ENCODE measurements around the gene PDIA2.

The PDIA2 gene

DNA sequence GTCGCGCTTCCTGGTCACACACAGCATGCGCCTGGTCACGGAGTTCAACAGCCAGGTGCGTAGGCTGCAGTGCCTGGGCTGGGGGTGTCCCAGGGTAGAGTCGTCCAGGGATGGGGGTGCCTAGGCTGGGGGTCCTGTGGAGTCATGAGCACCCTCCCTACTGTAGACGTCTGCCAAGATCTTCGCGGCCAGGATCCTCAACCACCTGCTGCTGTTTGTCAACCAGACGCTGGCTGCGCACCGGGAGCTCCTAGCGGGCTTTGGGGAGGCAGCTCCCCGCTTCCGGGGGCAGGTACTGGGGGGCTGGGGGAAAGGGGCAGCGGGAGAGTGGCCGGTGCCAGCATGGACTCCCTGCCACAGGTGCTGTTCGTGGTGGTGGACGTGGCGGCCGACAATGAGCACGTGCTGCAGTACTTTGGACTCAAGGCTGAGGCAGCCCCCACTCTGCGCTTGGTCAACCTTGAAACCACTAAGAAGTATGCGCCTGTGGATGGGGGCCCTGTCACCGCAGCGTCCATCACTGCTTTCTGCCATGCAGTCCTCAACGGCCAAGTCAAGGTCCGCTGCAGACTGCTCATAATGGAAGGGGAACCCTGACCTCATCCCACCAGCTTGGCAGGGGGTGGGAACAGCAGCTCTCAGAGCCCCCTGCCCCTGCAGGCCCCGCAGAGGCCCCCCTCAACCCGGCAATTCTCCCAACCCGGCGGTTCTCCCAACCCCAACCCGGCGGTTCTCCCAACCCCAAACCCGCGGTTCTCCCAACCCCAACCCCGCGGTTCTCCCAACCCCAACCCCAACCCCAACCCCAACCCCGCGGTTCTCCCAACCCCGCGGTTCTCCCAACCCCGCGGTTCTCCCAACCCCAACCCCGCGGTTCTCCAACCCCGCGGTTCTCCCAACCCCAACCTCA is 2.4 kb downstream of the PDIA2 start:
- WGBS (ENCODE audit: insufficient coverage), result 94% methylated on average over 28 of the region's 48 CpGs
- Histone ChIP-seq H3K27ac (ENCODE audit: insufficient read depth in 1 of 2, low read depth in 1 of 2, low read length in 2 of 2, poor library complexity in 1 of 2, severe bottlenecking in 2 of 2) (no peak overlapping the region), H3K9me3 (ENCODE audit: control extremely low read depth in 1 of 5, control insufficient read depth in 4 of 5, insufficient read depth in 2 of 5, low read depth in 1 of 5, low read length in 4 of 5) (peaks cover 0 to 3% (median 0%) of the 10 kb centered on the region in 5 experiments), H3K4me3 (ENCODE audit: control insufficient read depth in 1 of 7, extremely low read depth in 1 of 7, insufficient read depth in 4 of 7, low read depth in 2 of 7, low read length in 6 of 7) (no peak overlapping the region), H3K4me1 (ENCODE audit: control extremely low read depth in 1 of 4, control insufficient read depth in 4 of 4, insufficient read depth in 4 of 4, low read length in 3 of 4) (peaks cover 0 to 8% (median 6%) of the 10 kb centered on the region in 4 experiments), H3K36me3 (ENCODE audit: control insufficient read depth in 4 of 4, insufficient read depth in 4 of 4, low read length in 3 of 4) (peaks cover 3 to 40% (median 31%) of the 10 kb centered on the region in 4 experiments), H3K27me3 (replicated peaks in 2 of 5; ENCODE audit: control insufficient read depth in 4 of 5, insufficient read depth in 5 of 5, low read length in 4 of 5) (peaks cover 0 to 17% (median 0%) of the 10 kb centered on the region in 5 experiments)
- DNase-seq, result peak in 2 of 3 donors; percentile 33 to 34
- CTCF ChIA-PET, result no interaction called here
- POLR2A ChIA-PET, result no interaction called here

GRCh38 chr16:286491-287297 is 3.7 kb downstream of the PDIA2 start:
- Histone ChIP-seq H3K36me3 (ENCODE audit: control insufficient read depth in 4 of 4, insufficient read depth in 4 of 4, low read length in 3 of 4) (peaks cover 3 to 53% (median 43%) of the 10 kb centered on the region in 4 experiments), H3K4me1 (ENCODE audit: control extremely low read depth in 1 of 4, control insufficient read depth in 4 of 4, insufficient read depth in 4 of 4, low read length in 3 of 4) (no peaks in the 10 kb centered on the region), H3K27me3 (replicated peaks in 2 of 5; ENCODE audit: control insufficient read depth in 4 of 5, insufficient read depth in 5 of 5, low read length in 4 of 5) (peaks cover 0 to 5% (median 0%) of the 10 kb centered on the region in 5 experiments), H3K9me3 (ENCODE audit: control extremely low read depth in 1 of 5, control insufficient read depth in 4 of 5, insufficient read depth in 2 of 5, low read depth in 1 of 5, low read length in 4 of 5) (peaks cover 0 to 3% (median 0%) of the 10 kb centered on the region in 5 experiments), H3K27ac (ENCODE audit: insufficient read depth in 1 of 2, low read depth in 1 of 2, low read length in 2 of 2, poor library complexity in 1 of 2, severe bottlenecking in 2 of 2) (no peak overlapping the region), H3K4me3 (ENCODE audit: control insufficient read depth in 1 of 7, extremely low read depth in 1 of 7, insufficient read depth in 4 of 7, low read depth in 2 of 7, low read length in 6 of 7) (no peak overlapping the region)
- 95% methylated on average over 20 of the region's 22 CpGs for WGBS (ENCODE audit: insufficient coverage)
- no peak for DNase-seq
- CTCF ChIA-PET, result interaction anchor here (0.8 kb wide), 1 partner anchor 17 kb away, joined by 3 read pairs; no protein-coding TSS in a partner anchor
- POLR2A ChIA-PET, result no interaction called here

DNA sequence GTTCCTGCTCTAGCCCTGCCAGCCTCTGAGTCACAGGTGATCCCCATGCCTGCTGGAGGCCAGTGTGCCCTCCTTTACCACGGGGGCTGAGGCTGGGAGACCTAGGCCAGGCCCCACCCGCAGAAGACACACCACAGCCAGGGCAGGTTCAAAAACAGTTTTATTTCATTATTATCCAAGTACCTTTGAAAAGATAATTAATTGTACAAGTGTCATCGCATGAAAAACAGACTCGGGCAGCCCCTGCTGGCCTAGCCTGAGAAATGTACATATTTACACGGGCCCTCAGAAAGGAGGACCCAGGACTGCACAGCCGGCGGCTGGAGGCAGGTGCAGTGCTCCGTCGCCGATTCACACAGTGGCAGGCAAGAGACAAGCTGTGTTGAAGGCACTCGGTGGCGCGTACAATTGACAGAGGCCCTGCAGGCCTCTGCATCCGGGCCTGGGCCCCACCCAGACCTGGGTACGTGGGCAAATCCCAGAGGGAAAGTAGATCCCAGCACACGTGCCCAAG is 4.4 kb downstream of the PDIA2 start:
- Histone ChIP-seq H3K4me1 (ENCODE audit: control extremely low read depth in 1 of 4, control insufficient read depth in 4 of 4, insufficient read depth in 4 of 4, low read length in 3 of 4) (no peaks in the 10 kb centered on the region), H3K27ac (ENCODE audit: insufficient read depth in 1 of 2, low read depth in 1 of 2, low read length in 2 of 2, poor library complexity in 1 of 2, severe bottlenecking in 2 of 2) (no peak overlapping the region), H3K9me3 (ENCODE audit: control extremely low read depth in 1 of 5, control insufficient read depth in 4 of 5, insufficient read depth in 2 of 5, low read depth in 1 of 5, low read length in 4 of 5) (peaks cover 0 to 3% (median 0%) of the 10 kb centered on the region in 5 experiments), H3K36me3 (ENCODE audit: control insufficient read depth in 4 of 4, insufficient read depth in 4 of 4, low read length in 3 of 4) (peaks cover 3 to 59% (median 49%) of the 10 kb centered on the region in 4 experiments), H3K4me3 (ENCODE audit: control insufficient read depth in 1 of 7, extremely low read depth in 1 of 7, insufficient read depth in 4 of 7, low read depth in 2 of 7, low read length in 6 of 7) (no peak overlapping the region), H3K27me3 (replicated peaks in 2 of 5; ENCODE audit: control insufficient read depth in 4 of 5, insufficient read depth in 5 of 5, low read length in 4 of 5) (no peaks in the 10 kb centered on the region)
- POLR2A ChIA-PET, result no interaction called here
- no peak for DNase-seq
- WGBS (ENCODE audit: insufficient coverage), result 92% methylated on average over 14 of the region's 16 CpGs
- CTCF ChIA-PET, result interaction anchor here (0.8 kb wide), 1 partner anchor 17 kb away, joined by 3 read pairs; no protein-coding TSS in a partner anchor

DNA sequence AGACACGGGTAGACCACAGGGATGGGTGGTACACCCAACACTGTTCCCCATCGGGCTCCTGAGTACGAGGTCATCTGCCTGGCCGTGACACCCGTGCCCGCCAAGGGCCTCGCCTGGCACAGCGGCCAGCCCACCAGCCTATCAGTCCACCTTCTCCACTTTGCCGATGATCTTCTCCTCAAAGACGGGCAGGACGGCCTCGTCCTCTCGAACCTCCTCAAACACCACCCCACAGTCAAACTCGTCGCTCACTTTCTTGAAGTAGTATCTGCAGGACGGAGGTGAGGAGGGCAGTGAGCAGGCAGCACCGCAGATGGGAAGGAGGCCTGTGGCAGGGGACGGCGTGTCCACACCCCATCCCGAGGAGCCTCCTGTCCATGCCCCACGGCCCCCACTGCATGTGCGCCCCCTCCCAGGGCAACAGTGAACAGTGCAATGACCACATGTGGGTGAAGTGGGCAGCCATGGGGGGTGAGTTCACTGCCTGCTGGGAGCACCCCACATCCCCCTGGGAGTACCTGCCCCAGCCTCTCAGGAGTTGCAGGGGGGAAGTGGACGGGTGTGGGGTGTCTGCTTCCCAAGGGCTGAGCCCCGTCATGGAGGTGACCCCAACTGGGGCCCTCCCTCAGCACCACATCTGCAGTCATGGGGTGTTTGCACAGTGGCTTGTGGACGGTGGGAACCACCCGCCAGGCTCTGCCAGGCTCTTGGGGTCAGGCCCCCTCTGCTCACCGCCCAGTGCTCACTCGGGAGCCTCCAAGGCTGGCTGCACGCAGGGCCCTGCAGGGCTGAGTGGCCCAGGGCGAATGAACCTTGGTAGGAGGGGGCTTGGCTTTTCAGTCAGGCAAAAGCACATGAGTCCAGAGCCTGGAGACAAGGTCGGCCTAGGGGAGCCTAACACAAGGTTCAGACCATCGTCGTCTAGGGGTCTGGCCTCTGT is 5.3 kb downstream of the PDIA2 start:
- H3K27ac ChIP-seq (ENCODE audit: insufficient read depth in 1 of 2, low read depth in 1 of 2, low read length in 2 of 2, poor library complexity in 1 of 2, severe bottlenecking in 2 of 2), result no peak overlapping the region
- no peak for DNase-seq
- POLR2A ChIA-PET, result no interaction called here
- H3K27me3 ChIP-seq (replicated peaks in 2 of 5; ENCODE audit: control insufficient read depth in 4 of 5, insufficient read depth in 5 of 5, low read length in 4 of 5), result no peaks in the 10 kb centered on the region
- 96% methylated on average over 26 of the region's 33 CpGs for WGBS (ENCODE audit: insufficient coverage)
- H3K9me3 ChIP-seq (ENCODE audit: control extremely low read depth in 1 of 5, control insufficient read depth in 4 of 5, insufficient read depth in 2 of 5, low read depth in 1 of 5, low read length in 4 of 5), result peaks cover 0 to 3% (median 0%) of the 10 kb centered on the region in 5 experiments
- H3K4me1 ChIP-seq (ENCODE audit: control extremely low read depth in 1 of 4, control insufficient read depth in 4 of 4, insufficient read depth in 4 of 4, low read length in 3 of 4), result no peaks in the 10 kb centered on the region
- H3K4me3 ChIP-seq (ENCODE audit: control insufficient read depth in 1 of 7, extremely low read depth in 1 of 7, insufficient read depth in 4 of 7, low read depth in 2 of 7, low read length in 6 of 7), result no peak overlapping the region
- peaks cover 3 to 68% (median 55%) of the 10 kb centered on the region in 4 experiments for H3K36me3 ChIP-seq (ENCODE audit: control insufficient read depth in 4 of 4, insufficient read depth in 4 of 4, low read length in 3 of 4)
- CTCF ChIA-PET, result no interaction called here

DNA sequence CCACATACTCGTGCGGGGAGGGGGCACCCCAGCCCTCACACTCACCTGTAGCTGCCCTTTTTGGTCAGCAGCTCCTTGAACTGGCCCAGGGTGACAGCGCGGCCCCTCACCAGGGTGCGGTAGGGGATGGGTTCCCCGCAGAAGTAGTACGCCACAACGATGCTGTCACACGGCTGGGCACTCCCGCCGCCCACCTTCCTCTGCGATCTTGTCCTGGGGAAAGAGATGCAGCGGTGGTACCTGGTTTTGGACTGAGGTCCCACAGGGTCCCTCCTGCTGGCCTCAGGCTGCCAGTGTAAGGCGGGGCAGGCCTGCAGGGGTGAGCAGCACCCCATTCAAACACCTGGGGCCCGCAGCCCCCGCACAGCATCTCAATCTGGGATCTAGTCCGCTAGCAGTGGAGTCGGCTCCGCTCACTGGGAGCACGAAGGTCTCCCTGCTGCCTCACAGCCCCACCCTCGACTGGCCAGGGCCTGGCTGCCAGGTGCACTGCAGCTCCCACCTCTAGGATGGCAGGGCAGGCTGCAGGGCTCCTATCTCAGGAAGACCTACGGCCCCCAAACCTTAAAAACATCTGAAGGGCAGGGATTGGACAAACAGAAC is 6.5 kb downstream of the PDIA2 start:
- CTCF ChIA-PET, result interaction anchor here (0.8 to 1.0 kb wide), 2 partner anchors 10 to 19 kb away, joined by 3 read pairs; no protein-coding TSS in a partner anchor
- WGBS (ENCODE audit: insufficient coverage), result 98% methylated on average over 21 of the region's 22 CpGs

More for the DNA sequence above, 6.5 kb downstream of the PDIA2 start:
- H3K27ac ChIP-seq (ENCODE audit: insufficient read depth in 1 of 2, low read depth in 1 of 2, low read length in 2 of 2, poor library complexity in 1 of 2, severe bottlenecking in 2 of 2), result no peak overlapping the region
- POLR2A ChIA-PET, result no interaction called here
- no peaks in the 10 kb centered on the region for H3K27me3 ChIP-seq (replicated peaks in 2 of 5; ENCODE audit: control insufficient read depth in 4 of 5, insufficient read depth in 5 of 5, low read length in 4 of 5)
- H3K9me3 ChIP-seq (ENCODE audit: control extremely low read depth in 1 of 5, control insufficient read depth in 4 of 5, insufficient read depth in 2 of 5, low read depth in 1 of 5, low read length in 4 of 5), result peaks cover 0 to 3% (median 0%) of the 10 kb centered on the region in 5 experiments
- no peak overlapping the region for H3K4me3 ChIP-seq (ENCODE audit: control insufficient read depth in 1 of 7, extremely low read depth in 1 of 7, insufficient read depth in 4 of 7, low read depth in 2 of 7, low read length in 6 of 7)
- no peaks in the 10 kb centered on the region for H3K4me1 ChIP-seq (ENCODE audit: control extremely low read depth in 1 of 4, control insufficient read depth in 4 of 4, insufficient read depth in 4 of 4, low read length in 3 of 4)
- DNase-seq, result no peak
- H3K36me3 ChIP-seq (ENCODE audit: control insufficient read depth in 4 of 4, insufficient read depth in 4 of 4, low read length in 3 of 4), result peaks cover 3 to 74% (median 56%) of the 10 kb centered on the region in 4 experiments

Measured in common myeloid progenitor, CD34-positive (primary cell).